Left ventricle myocardium inferior (tissue), 1 donor: Measurements from ENCODE around the gene CCM2. TPM values are rescaled to one million over a fixed set of nuclear protein-coding genes. Genes with fewer than 3 reads are reported as not detected.

ENCODE experiments used
- DNase-seq: peaks from one replicate; pipeline ENCODE4 v3.0.0-alpha.2; 2020
- H3K27ac ChIP-seq: fragments of 200-600 bp; replicated peaks from 2 replicates; pipeline ENCODE4 v1.8.0; 2021
- H3K27me3 ChIP-seq: fragments of 200-600 bp; 2 replicates; pipeline ENCODE4 v1.8.0; 2021; ENCODE audit warnings: low read depth
- H3K36me3 ChIP-seq: fragments of 200-600 bp; 2 replicates; pipeline ENCODE4 v1.8.0; 2021
- H3K4me1 ChIP-seq: fragments of 200-600 bp; 2 replicates; pipeline ENCODE4 v1.8.0; 2021
- H3K4me3 ChIP-seq: fragments of 200-600 bp; 2 replicates; pipeline ENCODE4 v1.8.0; 2021; ENCODE audit warnings: mild to moderate bottlenecking, moderate library complexity
- H3K9me3 ChIP-seq: fragments of 200-600 bp; replicated peaks from 2 replicates; pipeline ENCODE4 v1.8.0; 2021
- CTCF ChIP-seq: fragments of 200-600 bp; IDR thresholded peaks from 2 replicates; pipeline ENCODE4 v1.8.0; 2021; ENCODE audit warnings: antibody characterized with exemption, mild to moderate bottlenecking, borderline replicate concordance
- intact Hi-C: fragments of 100-400 bp; cut with micrococcal nuclease; formaldehyde crosslinking; loops from one replicate; pipeline ENCODE4 v1.11.0; 2022
- total RNA-seq: library from RNA; stranded (reverse); fragmentation: NEBNext Ultra II Directional; extraction: Animal tissue kit (Norgen Biotek cat#: 25700); gene quantifications from one replicate; pipeline ENCODE4 v1.2.1, GENCODE V29; 2021
- donor health status: DM: no; HTN: yes; CAD: no; lungs with severe emphysema.

Gene CCM2
- total RNA-seq, 1 donor from 2014 or later = 24.5 TPM

GRCh38 chr7:44959433-44959951 is 40.5 kb upstream of the CCM2 start:
- H3K4me3 ChIP-seq = no peak overlapping the region
- H3K36me3 ChIP-seq = no peaks in the 10 kb centered on the region
- peaks cover 43% of the 10 kb centered on the region for H3K27me3 ChIP-seq
- no peak overlapping the region for H3K27ac ChIP-seq
- H3K9me3 ChIP-seq = no peaks in the 10 kb centered on the region
- TF ChIP-seq CTCF = no peak
- peaks cover 12% of the 10 kb centered on the region for H3K4me1 ChIP-seq
- no peak for DNase-seq
- intact Hi-C loops = no loop called here

GRCh38 chr7:44960011-44960580 is 39.9 kb upstream of the CCM2 start:
- intact Hi-C loops = no loop called here
- no peak overlapping the region for H3K27ac ChIP-seq
- no peak for DNase-seq
- peaks cover 12% of the 10 kb centered on the region for H3K4me1 ChIP-seq
- H3K36me3 ChIP-seq = no peaks in the 10 kb centered on the region
- H3K9me3 ChIP-seq = no peaks in the 10 kb centered on the region
- H3K27me3 ChIP-seq = peaks cover 43% of the 10 kb centered on the region
- no peak for TF ChIP-seq CTCF
- no peak overlapping the region for H3K4me3 ChIP-seq

- Histone ChIP-seq H3K27ac (no peak overlapping the region), H3K36me3 (no peaks in the 10 kb centered on the region), H3K4me1 (peaks cover 12% of the 10 kb centered on the region), H3K9me3 (no peaks in the 10 kb centered on the region), H3K4me3 (peak overlapping the region; percentile 66), H3K27me3 (peaks cover 43% of the 10 kb centered on the region)
- intact Hi-C loops = no loop called here
- TF ChIP-seq CTCF = no peak
- no peak for DNase-seq
These were observed 38.0 kb upstream of the CCM2 start for GRCh38 chr7:44961844-44962482.

- peaks cover 43% of the 10 kb centered on the region for H3K27me3 ChIP-seq
- no peak for DNase-seq
- TF ChIP-seq CTCF = no peak
- H3K4me1 ChIP-seq = peaks cover 12% of the 10 kb centered on the region
- intact Hi-C loops = no loop called here
- H3K9me3 ChIP-seq = no peaks in the 10 kb centered on the region
- H3K4me3 ChIP-seq = peak overlapping the region; percentile 66
- H3K36me3 ChIP-seq = no peaks in the 10 kb centered on the region
- no peak overlapping the region for H3K27ac ChIP-seq
These were observed 37.3 kb upstream of the CCM2 start for GRCh38 chr7:44962483-44963251.

- H3K4me3 ChIP-seq = peak overlapping the region; percentile 66
- intact Hi-C loops = no loop called here
- no peak for DNase-seq
- H3K27ac ChIP-seq = no peak overlapping the region
- H3K4me1 ChIP-seq = peaks cover 12% of the 10 kb centered on the region
- H3K36me3 ChIP-seq = no peaks in the 10 kb centered on the region
- peaks cover 37% of the 10 kb centered on the region for H3K27me3 ChIP-seq
- no peak for TF ChIP-seq CTCF
- H3K9me3 ChIP-seq = no peaks in the 10 kb centered on the region
These were observed 36.4 kb upstream of the CCM2 start for GRCh38 chr7:44963364-44964290.
